Panc1 (cell line): Measurements from ENCODE around the gene IL17D. TPM values are rescaled to one million over a fixed set of nuclear protein-coding genes. Genes with fewer than 3 reads are reported as not detected.

ENCODE experiments used
- ATAC-seq: fragments of 200-7000 bp; cut with Tn5 transposase; 2 replicates; pipeline ENCODE4 v1.9.1; 2020; ENCODE audit warnings: mild to moderate bottlenecking, moderate library complexity
- BruUV-seq: library from RNA; stranded (reverse); fragments of 400-500 nt; replicated peaks from 2 replicates; lab custom pipeline; 2021; lab: Mats Ljungman, UMichigan
- CTCF ChIA-PET: fragments of 300-600 bp; sonication (Branson Sonifier 250); formaldehyde crosslinking; loops from one replicate; lab custom pipeline; 2022; ENCODE audit warnings: antibody characterized with exemption; lab: Charles Lee
- POLR2A ChIA-PET: fragments of 300-600 bp; sonication (Branson Sonifier 250); formaldehyde crosslinking; loops from one replicate; lab custom pipeline; 2022; ENCODE audit warnings: antibody characterized with exemption; lab: Charles Lee
- DNase-seq: peaks from one replicate; pipeline ENCODE4 v3.0.0-alpha.2; 2010; ENCODE audit warnings: low read depth, low spot score
- H3K27ac ChIP-seq: 2 replicates; pipeline ENCODE4 v1.5.1; 2011; ENCODE audit warnings: mild to moderate bottlenecking, low read length, inconsistent platforms
- H3K27me3 ChIP-seq: fragments of 200-500 bp; sonication (Bioruptor generic); 2 replicates; pipeline ENCODE4 v1.6.0; 2014; ENCODE audit warnings: low read length, inconsistent platforms; ENCODE audit not compliant: control insufficient read depth, insufficient read depth
- H3K36me3 ChIP-seq: fragments of 200-500 bp; sonication (Bioruptor generic); 2 replicates; pipeline ENCODE4 v1.5.1; 2014; ENCODE audit warnings: inconsistent platforms, mild to moderate bottlenecking, low read length, moderate library complexity; ENCODE audit not compliant: control insufficient read depth, insufficient read depth
- H3K4me1 ChIP-seq: 2 replicates; pipeline ENCODE4 v1.5.1; 2011; ENCODE audit warnings: inconsistent platforms, mild to moderate bottlenecking, low read length, moderate library complexity; ENCODE audit not compliant: control insufficient read depth, insufficient read depth
- H3K4me3 ChIP-seq, 2 experiments: 2 replicates each; pipeline ENCODE4 v1.5.1; 2011 to 2012; ENCODE audit warnings: low read depth in 2 of 2, low read length in 2 of 2, mild to moderate bottlenecking in 2 of 2, inconsistent platforms in 1 of 2, moderate library complexity in 1 of 2
- H3K9me3 ChIP-seq: fragments of 200-500 bp; sonication (Bioruptor generic); 2 replicates; pipeline ENCODE4 v1.5.1; 2014; ENCODE audit warnings: low read depth, mild to moderate bottlenecking, inconsistent platforms, low read length, moderate library complexity; ENCODE audit not compliant: control insufficient read depth, insufficient read depth
- CTCF ChIP-seq: fragments of 450-650 bp; IDR thresholded peaks from 2 replicates; pipeline ENCODE4 v1.5.1; 2017; ENCODE audit warnings: mild to moderate bottlenecking
- POLR2AphosphoS5 ChIP-seq: IDR thresholded peaks from 2 replicates; pipeline ENCODE4 v1.6.1; 2012; ENCODE audit warnings: mild to moderate bottlenecking, low read depth, low read length, moderate library complexity
- SIN3A ChIP-seq: IDR thresholded peaks from 2 replicates; pipeline ENCODE4 v1.6.1; 2012; ENCODE audit warnings: low read depth, mild to moderate bottlenecking, low read length, moderate library complexity, borderline replicate concordance; ENCODE audit not compliant: insufficient read depth
- TCF7L2 ChIP-seq: IDR thresholded peaks from 2 replicates; pipeline ENCODE4 v1.6.1; 2011; ENCODE audit warnings: mild to moderate bottlenecking, low read depth, low read length, inconsistent platforms
- in situ Hi-C: cut with HindIII; loops from 2 replicates; pipeline ENCODE4 v1.10.0; 2016; ENCODE audit warnings: low sequenced_read_pairs, low pct_unique_long_range_greater_than_20kb
- intact Hi-C: fragments of 100-400 bp; cut with micrococcal nuclease; formaldehyde crosslinking; loops from one replicate; pipeline ENCODE4 v1.10.0; 2022; ENCODE audit not compliant: unreplicated experiment
- total RNA-seq: library from RNA; stranded (reverse); gene quantifications from one replicate; pipeline ENCODE4 v1.2.1, GENCODE V29; 2021; ENCODE audit not compliant: unreplicated experiment
- TF ChIP-seq, protein P1 (sequence below), 2 experiments: IDR thresholded peaks; 2 replicates each; pipeline ENCODE4 v1.6.1; 2011 to 2012; ENCODE audit warnings: low read depth in 2 of 2, control low read depth in 1 of 2, low read length in 1 of 2, mild to moderate bottlenecking in 1 of 2, moderate library complexity in 1 of 2; ENCODE audit not compliant: insufficient read depth in 1 of 2

Gene IL17D
- total RNA-seq, 1 experiment from 2014 or later: 0.46 TPM

DNA sequence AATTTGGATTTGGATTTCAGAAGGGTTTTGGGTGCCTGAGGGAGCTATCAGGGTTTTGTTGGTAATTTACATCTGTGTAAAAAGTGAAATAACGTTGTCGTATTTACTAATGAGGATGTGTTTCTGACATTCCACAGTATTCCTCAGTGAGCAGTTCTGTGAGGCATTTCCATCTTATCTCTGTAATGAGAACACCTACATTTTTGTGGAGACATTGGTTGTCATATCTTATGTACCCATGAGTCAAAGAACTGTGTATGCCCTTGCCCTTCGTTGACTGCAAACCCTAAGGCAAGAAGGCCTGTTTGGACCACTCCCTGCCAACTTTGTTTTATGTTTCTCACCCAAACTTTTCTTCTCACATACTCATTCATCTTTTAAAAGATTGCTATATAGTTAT is 14.2 kb upstream of the IL17D start:
- no TSS peak for BruUV-seq
- ChIA-PET CTCF (no interaction called here), POLR2A (no interaction called here)
- no peaks in the 10 kb centered on the region for H3K36me3 ChIP-seq
- in situ Hi-C loops (no loop called here), intact Hi-C loops (no loop called here)
- no peak overlapping the region for H3K4me3 ChIP-seq
- no peak for TF ChIP-seq SIN3A
- TF ChIP-seq TCF7L2: no peak
- TF ChIP-seq CTCF: no peak
- TF ChIP-seq, protein P1, sequence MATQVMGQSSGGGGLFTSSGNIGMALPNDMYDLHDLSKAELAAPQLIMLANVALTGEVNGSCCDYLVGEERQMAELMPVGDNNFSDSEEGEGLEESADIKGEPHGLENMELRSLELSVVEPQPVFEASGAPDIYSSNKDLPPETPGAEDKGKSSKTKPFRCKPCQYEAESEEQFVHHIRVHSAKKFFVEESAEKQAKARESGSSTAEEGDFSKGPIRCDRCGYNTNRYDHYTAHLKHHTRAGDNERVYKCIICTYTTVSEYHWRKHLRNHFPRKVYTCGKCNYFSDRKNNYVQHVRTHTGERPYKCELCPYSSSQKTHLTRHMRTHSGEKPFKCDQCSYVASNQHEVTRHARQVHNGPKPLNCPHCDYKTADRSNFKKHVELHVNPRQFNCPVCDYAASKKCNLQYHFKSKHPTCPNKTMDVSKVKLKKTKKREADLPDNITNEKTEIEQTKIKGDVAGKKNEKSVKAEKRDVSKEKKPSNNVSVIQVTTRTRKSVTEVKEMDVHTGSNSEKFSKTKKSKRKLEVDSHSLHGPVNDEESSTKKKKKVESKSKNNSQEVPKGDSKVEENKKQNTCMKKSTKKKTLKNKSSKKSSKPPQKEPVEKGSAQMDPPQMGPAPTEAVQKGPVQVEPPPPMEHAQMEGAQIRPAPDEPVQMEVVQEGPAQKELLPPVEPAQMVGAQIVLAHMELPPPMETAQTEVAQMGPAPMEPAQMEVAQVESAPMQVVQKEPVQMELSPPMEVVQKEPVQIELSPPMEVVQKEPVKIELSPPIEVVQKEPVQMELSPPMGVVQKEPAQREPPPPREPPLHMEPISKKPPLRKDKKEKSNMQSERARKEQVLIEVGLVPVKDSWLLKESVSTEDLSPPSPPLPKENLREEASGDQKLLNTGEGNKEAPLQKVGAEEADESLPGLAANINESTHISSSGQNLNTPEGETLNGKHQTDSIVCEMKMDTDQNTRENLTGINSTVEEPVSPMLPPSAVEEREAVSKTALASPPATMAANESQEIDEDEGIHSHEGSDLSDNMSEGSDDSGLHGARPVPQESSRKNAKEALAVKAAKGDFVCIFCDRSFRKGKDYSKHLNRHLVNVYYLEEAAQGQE (IDR thresholded peaks at IDR 0.05; ENCODE audit: insufficient read depth in 1 of 2, low read depth in 2 of 2, low read length in 1 of 2): no peak
- no peak for TF ChIP-seq POLR2AphosphoS5
- no peaks in the 10 kb centered on the region for H3K4me1 ChIP-seq
- no peaks in the 10 kb centered on the region for H3K9me3 ChIP-seq
- DNase-seq (no peak), ATAC-seq (no peak)
- H3K27me3 ChIP-seq: no peaks in the 10 kb centered on the region
- no peak overlapping the region for H3K27ac ChIP-seq

DNA sequence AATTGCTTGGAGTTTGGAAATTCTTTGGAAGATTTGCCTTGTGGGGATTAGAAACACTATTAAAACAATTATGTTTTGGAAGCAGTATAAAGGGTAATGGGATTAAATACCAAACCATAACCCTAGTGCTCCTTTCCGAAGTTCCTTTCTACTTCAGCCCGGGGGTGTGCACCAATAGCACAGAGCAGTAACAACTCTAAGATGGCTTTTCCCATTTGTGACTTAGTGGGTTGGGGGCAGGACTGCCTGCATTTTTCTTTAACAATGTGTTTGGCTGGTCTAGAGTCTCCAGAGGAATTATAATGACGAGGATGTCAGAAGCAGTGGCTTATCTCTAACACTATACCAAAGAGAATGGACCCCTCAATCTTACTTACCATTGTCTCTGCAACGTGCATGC is 11.9 kb upstream of the IL17D start:
- Histone ChIP-seq H3K9me3 (no peaks in the 10 kb centered on the region), H3K36me3 (no peaks in the 10 kb centered on the region), H3K27me3 (no peaks in the 10 kb centered on the region), H3K27ac (no peak overlapping the region), H3K4me3 (no peak overlapping the region), H3K4me1 (no peaks in the 10 kb centered on the region)
- TF ChIP-seq, protein P1 (IDR thresholded peaks at IDR 0.05; ENCODE audit: insufficient read depth in 1 of 2, low read depth in 2 of 2, low read length in 1 of 2): no peak
- TF ChIP-seq TCF7L2 (no peak), SIN3A (no peak), CTCF (no peak), POLR2AphosphoS5 (no peak)
- POLR2A ChIA-PET: no interaction called here
- ATAC-seq (no peak), DNase-seq (no peak)
- intact Hi-C loops: no loop called here
- BruUV-seq: no TSS peak
- CTCF ChIA-PET: no interaction called here
- in situ Hi-C loops: no loop called here
